Pancreas (tissue), 10 donors: ENCODE data around the gene DHRS9. TPM values are rescaled to one million over a fixed set of nuclear protein-coding genes. Genes with fewer than 3 reads are reported as not detected.

Experiments used
- ATAC-seq, 4 donors: fragments of 200-7000 bp; cut with Tn5 transposase; one replicate each; pipeline versions ENCODE4 v1.8.0 to v1.9.1; 2020; ENCODE audit warnings: mild to moderate bottlenecking in 4 of 4, moderate library complexity in 4 of 4
- DNase-seq, 6 donors: peaks; one replicate each; pipeline ENCODE4 v3.0.0-alpha.2; 2020
- FAIRE-seq: peaks from 2 replicates; lab custom pipeline; 2012; peaks lifted over from hg19 to GRCh38; lab: Jason Lieb, UNC
- H3K27ac ChIP-seq, 4 donors: fragments of 200-600 bp; sonication (generic); 1 replicate in 3 of 4; 2 replicates in 1 of 4; pipeline versions ENCODE4 v1.5.0 to v1.8.0; 2020
- H3K27me3 ChIP-seq, 4 donors: fragments of 200-600 bp; one replicate each; pipeline ENCODE4 v1.8.0; 2021
- H3K36me3 ChIP-seq, 3 donors: fragments of 200-600 bp; sonication (generic) in 1 of 3; one replicate each; pipeline versions ENCODE4 v1.5.0 to v1.8.0; 2020 to 2021
- H3K4me1 ChIP-seq, 3 donors: fragments of 200-600 bp; one replicate each; pipeline ENCODE4 v1.8.0; 2021
- H3K4me3 ChIP-seq, 4 donors: fragments of 200-600 bp; sonication (generic) in 2 of 4; one replicate each; pipeline versions ENCODE4 v1.5.0 to v1.8.0; 2020 to 2021
- H3K9me3 ChIP-seq, 4 donors: fragments of 200-600 bp; one replicate each; pipeline ENCODE4 v1.8.0; 2021
- CTCF ChIP-seq, 4 donors: fragments of 200-600 bp; sonication (generic) in 3 of 4; IDR thresholded peaks; one replicate each; pipeline versions ENCODE4 v1.5.0 to v1.8.0; 2021; ENCODE audit warnings: antibody characterized with exemption in 4 of 4
- WGBS, 2 donors: extraction: QIAGEN DNeasy Blood & Tissue Kit; methylation state at CpG; one replicate each; pipeline ENCODE4 v1.1.7; 2013; 5-methylcytosine and 5-hydroxymethylcytosine counted together
- intact Hi-C, 3 donors: fragments of 100-400 bp; cut with DNase I; formaldehyde crosslinking; loops; one replicate each; pipeline versions ENCODE4 v1.11.1 to v1.14.2; 2022
- polyA plus RNA-seq, 2 donors: library from polyadenylated mRNA; stranded (reverse); fragments of 200-250 nt; gene quantifications; one replicate each; pipeline ENCODE4 v1.2.3, GENCODE V29; 2013
- total RNA-seq, 6 donors: library from RNA; stranded (reverse); fragmentation: NEBNext Ultra II Directional in 4 of 6; extraction: Animal tissue kit (Norgen Biotek cat#: 25700) in 4 of 6; gene quantifications; one replicate each; pipeline versions ENCODE4 v1.2.1 to v1.2.4, GENCODE V29; 2021 to 2023
- donor health status: healthy with polysubstance abuse.
- donor health status: DM: no; HTN: no; CAD: no; lungs with moderate emphysema.
- donor health status: DM: no; HTN: no; CAD: no.
- donor health status: control.
- donor health status: control.
- donor health status: Bipolar disorder and iron deficiency.
- donor health status: DM: yes; HTN: yes; CAD: no.
- donor health status: DM: no; HTN: no; CAD: no.
- donor health status: DM: no; HTN: no; CAD: no.
- donor health status: DM: yes; HTN: yes; CAD: no.

The DHRS9 gene
- total and polyA plus RNA-seq, 8 donors = 0.12 to 3.4 (median 0.40) TPM; not detected in 1

GRCh38 chr2:169031202-169031601 lies 38.2 kb upstream of the DHRS9 start, which contains the start of gene ABCB11:
TSS of gene ABCB11 (minus strand) at chr2:169031324. CDS start at chr2:169018125, 13,199 bp downstream.
- Histone ChIP-seq H3K27me3 (no peaks in the 10 kb centered on the region), H3K4me3 (no peak within 1 kb of the TSS), H3K9me3 (no peaks in the 10 kb centered on the region), H3K27ac (no peak within 1 kb of the TSS), H3K36me3 (no peaks in the 10 kb centered on the region), H3K4me1 (no peaks in the 10 kb centered on the region)
- DNase-seq (no peak), FAIRE-seq (no peak), ATAC-seq (no peak)
- intact Hi-C loops = no loop called here
- 51 to 53% methylated on average over 3 of the region's 3 CpGs for whole genome bisulfite sequencing, 2 donors
- TF ChIP-seq CTCF (IDR thresholded peaks at IDR 0.05) = no peak

GRCh38 chr2:169034256-169034655 lies 35.1 kb upstream of the DHRS9 start:
- Histone ChIP-seq H3K27ac (no peak overlapping the region), H3K4me3 (no peak overlapping the region), H3K36me3 (no peaks in the 10 kb centered on the region), H3K27me3 (no peaks in the 10 kb centered on the region), H3K4me1 (no peaks in the 10 kb centered on the region), H3K9me3 (no peaks in the 10 kb centered on the region)
- intact Hi-C loops = no loop called here
- WGBS, 2 donors = 32 to 41% methylated on average over 1 of the region's 1 CpG
- ATAC-seq (peak in 2 of 4 donors; percentile 54 to 56), DNase-seq (no peak), FAIRE-seq (no peak)
- no peak for TF ChIP-seq CTCF (IDR thresholded peaks at IDR 0.05)

GRCh38 chr2:169034984-169035544 lies 34.3 kb upstream of the DHRS9 start:
- no peak for DNase-seq
- intact Hi-C loops = no loop called here
- no peaks in the 10 kb centered on the region for H3K9me3 ChIP-seq
- no peaks in the 10 kb centered on the region for H3K4me1 ChIP-seq
- no peak for TF ChIP-seq CTCF (IDR thresholded peaks at IDR 0.05)
- no peak for FAIRE-seq
- H3K27ac ChIP-seq = no peak overlapping the region
- H3K4me3 ChIP-seq = no peak overlapping the region
- no peaks in the 10 kb centered on the region for H3K27me3 ChIP-seq
- H3K36me3 ChIP-seq = no peaks in the 10 kb centered on the region
- no peak for ATAC-seq

GRCh38 chr2:169035887-169036286 lies 33.5 kb upstream of the DHRS9 start:
- 63 to 67% methylated on average over 1 of the region's 1 CpG for WGBS, 2 donors

More at GRCh38 chr2:169035887-169036286, 33.5 kb upstream of the DHRS9 start:
- no peak for FAIRE-seq
- TF ChIP-seq CTCF (IDR thresholded peaks at IDR 0.05) = no peak
- H3K27ac ChIP-seq = no peak overlapping the region
- H3K36me3 ChIP-seq = no peaks in the 10 kb centered on the region
- DNase-seq = no peak
- H3K4me3 ChIP-seq = no peak overlapping the region
- no peaks in the 10 kb centered on the region for H3K27me3 ChIP-seq
- no peaks in the 10 kb centered on the region for H3K4me1 ChIP-seq
- intact Hi-C loops = no loop called here
- no peak for ATAC-seq
- H3K9me3 ChIP-seq = no peaks in the 10 kb centered on the region
